Stimulated activated CD4-positive, alpha-beta T cell treated with anti-CD3 and anti-CD28 coated beads, Interleukin-4, amount 100 ng/mL, for 4 hours (primary cell): ENCODE measurements around the gene GPR75.

Source experiments
- DNase-seq, 2 experiments: peaks; one replicate each; pipeline ENCODE4 v3.0.0-alpha.2; 2020

The GPR75 gene

DNA sequence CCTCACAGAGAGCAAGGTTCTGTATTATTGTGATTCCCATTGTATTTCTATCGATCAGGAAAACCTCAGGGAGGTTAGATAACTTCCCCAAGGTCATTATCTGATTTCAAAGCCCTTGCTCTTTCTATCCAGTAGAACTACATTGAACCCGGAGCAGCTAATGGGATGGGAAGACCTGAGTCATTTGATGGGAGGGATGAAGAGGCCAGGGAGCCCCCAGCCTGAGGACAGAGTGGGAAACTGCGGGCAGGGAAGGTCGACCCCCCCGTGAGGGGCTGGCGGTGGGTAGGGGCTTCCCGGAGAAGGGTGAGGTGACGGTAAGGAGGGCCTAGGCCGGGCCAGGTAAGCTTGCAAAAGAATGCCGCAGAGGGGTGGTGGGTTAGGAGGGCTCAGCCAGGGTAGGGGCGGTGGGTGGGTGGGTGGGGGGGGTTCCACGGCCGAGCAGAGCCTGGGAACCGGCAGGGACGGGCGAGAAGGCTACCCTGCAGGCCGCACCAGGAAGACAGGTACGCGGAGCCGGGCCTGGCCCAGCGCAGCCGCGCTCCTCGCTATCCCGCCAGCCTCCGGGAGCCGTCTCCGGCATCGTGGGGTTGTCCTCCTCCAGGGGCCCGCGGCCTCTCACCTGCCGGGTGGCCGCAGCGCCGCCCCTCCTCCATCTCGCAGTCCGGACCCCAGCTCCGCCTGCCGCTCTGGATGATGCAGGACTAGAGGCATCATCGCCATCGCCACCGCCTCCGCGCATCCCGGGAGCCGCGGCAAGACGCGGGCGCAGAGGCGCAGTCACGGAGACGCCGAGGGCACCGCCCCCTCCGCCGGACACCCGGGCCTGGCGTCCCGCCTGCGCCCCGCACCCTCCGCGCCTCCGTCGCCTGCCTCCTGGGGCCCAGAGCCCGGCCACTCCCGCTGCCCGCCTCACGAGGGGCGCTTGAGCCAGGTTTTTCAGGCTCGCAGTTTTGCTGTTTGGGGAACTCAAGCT, at the start of gene GPR75:
Gene GPR75 (minus strand): TSS at position 762 of the 976 bp plus-strand sequence. CDS start 5,211 bp downstream, outside the sequence.
- no peak for DNase-seq

DNA sequence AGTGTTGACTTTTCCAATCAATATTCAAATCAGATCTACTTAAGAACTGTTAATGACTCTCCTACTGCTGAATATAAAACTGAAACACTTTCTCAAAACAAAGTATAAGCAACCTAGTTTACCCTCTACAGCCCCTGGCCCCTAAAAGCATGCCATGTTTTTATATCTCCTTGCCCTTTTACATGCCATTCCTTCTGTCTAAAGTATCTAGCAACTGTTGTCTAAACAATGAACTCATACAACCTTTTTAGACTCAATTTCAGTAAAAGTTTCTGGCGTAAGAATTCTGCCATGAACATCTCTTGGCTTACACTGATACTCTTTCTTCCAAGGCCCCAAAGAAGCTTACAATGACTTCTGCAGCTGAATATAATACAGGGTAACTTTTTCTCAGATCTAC, 47.8 kb upstream of the GPR75 start:
- DNase-seq: no peak

DNA sequence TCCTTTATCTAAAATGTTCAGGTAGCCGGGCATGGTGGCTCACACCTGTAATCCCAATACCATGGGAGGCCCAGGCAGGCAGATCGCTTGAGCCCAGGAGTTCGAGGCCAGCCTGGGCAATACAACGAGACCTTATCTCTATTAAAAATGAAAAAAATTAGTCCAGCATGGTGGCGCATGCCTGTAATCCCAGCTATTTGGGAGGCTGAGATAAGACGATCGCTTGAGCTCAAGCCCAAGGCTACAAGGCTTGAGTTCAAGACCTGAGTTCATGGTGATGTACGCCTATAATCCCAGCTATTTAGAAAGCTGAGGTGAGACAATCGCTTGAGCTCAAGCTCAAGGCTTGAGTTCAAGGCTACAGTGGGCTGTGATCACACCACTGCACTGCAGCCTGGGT, 45.6 kb upstream of the GPR75 start:
- no peak for DNase-seq

DNA sequence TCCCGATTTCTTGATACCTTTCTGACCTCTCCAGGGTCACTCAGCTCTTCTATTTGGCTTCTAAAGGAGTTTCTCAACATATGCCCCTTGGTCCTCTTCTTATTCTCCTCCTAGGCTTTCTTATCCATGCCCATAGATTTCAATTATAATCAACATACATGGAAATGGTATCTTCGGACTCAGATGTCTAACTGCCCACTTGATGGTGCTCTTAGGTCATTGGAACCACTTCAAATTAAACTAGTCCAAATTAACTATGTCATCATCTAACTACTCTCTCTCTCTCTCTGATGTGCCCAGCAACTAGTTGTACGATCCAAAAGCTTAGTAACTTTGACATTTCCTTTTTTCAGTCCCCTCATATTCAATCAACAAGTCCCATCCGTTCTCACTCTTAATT, 43.2 kb upstream of the GPR75 start:
- DNase-seq: no peak

DNA sequence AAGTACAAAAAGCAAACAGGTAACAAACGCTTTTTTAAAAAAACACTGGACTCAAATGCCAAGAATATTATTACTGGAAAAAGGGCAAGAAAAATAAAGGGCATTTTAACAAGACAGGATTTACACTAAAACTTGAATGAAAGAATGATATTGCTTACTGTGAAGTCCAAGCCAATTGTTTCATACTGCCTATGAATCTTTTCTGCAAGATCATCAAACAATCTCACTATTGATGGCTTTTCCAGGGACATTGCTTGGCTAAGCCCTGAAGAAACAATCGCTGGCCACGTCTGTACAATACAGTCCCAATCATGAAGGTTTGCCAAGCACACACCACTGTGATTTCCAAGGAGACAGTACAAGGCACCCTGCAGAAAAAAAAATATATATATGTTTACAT, 41.4 kb upstream of the GPR75 start:
- DNase-seq: no peak

DNA sequence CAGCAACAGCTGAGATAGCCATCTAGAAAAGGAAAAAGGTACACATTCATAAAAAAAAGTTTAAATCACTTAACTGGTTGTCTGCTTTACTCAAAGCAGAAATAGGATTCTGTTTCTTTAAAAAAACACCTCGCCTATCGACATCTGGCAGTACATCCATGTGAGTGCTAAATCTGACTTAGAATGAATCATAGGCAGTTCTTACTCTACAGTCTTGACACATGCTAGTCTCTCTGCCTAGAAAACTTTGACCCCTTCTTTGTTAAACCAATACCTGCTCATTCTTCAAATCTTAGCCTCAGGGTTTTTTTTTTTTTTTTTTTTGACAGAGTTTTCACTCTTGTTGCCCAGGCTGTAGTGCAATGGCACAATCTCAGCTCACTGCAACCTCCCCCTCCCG, 37.1 kb upstream of the GPR75 start:
- DNase-seq: no peak

DNA sequence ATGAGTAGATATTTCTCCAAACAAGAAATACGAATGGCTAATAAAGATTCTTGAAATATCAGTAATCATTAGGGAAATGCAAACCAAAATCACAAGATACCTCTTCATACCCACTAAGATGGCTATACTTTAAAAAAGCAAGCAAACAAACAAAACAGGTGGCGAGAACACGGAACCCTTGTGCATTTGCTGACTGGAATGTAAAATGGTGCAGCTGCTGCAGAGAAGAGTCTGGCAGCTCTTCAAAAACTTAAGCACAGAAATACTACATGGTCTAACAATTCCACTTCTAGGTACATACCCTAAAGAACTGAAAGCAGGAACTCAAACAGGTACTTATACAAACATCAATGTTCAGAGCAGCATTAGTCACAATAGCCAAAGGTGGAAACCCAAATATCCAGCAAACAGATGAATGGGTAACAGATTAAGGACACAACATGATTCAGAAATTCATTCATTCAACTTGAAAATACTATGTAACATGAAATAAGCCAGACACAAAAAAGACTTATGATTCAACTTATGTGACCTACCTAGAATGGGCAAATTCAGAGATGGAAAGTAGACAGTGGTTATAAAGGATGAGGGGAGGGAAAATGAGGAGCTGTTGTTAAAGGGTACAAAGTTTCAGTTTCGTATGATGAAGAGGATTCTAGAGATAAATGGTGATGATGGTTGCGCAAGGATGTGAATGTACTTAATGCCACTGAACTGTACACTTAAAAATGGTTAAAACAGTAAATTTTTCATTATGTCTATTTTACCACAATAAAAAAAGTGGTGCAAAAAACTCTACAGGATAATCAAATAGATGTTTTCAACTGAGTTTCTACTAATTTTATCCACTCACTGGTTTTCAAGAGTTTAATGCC, 26.9 kb upstream of the GPR75 start:
- DNase-seq: no peak

DNA sequence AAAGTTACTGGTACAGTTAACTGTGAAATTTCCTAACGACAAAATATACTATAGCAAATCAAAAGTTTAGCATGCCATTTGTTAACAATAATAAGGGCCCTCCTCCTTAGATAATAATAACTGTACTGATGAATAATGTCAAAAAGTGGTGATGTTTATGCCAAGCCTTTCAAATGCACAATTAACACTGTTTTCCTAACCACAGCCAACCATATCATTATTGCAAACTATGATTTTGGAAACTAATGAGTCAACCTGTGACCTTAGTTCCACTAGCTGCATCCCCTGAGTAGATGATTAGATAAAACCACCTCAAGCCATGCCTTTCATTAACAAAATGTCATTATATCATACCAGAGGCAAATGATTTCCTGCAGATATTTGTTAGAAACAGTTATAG, 25.1 kb upstream of the GPR75 start:
- DNase-seq: no peak

DNA sequence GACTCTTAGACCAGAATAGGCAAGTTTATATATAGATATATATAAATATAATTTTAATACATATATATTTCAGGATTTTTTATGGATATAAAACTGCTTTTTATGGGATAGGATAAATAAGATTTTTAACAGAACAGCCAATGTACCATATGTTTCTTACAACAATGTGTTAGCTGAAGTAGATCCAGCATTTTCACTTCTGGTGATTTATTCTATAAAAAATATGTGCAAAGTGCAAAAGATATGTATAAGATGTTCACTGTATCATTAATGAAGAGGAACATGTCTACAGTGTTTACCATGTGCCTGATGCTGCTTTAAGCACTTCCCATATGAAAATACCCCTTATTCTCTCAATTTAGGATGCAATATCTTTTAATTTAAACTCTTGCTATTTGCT, 22.2 kb upstream of the GPR75 start:
- no peak for DNase-seq

DNA sequence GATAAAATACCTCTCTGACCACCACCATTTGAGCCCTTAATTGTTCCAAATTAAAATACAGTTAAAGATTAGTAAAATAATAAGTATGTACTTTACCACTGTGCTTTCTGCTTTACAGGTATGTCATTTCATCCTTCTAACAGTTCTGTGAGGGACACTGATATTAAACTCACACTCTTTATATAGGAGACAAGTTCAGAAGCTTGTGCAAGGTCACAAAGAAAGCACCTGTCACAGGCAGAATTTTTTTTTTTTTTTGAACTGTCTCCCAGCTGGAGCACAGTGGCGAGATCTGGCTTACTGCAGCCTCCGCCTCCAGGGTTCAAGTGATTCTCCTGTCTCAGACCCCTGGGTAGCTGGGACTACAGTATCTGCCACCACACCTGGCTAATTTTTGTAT, 21.6 kb upstream of the GPR75 start:
- no peak for DNase-seq

DNA sequence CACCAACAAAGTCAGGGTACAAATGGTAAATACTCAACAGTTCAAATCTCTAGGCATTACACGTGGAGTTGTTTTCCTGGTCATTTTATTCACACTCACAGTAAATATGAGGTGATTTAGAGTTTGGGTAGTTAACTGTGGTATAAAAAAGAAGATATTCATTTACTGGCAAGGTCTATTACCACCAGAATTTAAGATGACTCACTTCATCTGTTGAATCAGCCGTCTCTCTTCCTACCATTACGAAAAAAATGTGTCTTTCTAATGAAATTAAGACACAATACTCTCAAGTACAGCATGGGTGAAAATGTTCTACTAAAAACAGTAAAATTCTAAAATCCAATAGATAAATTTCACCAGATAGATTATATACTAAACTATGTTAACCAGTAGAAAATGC, 21.0 kb upstream of the GPR75 start:
- DNase-seq: no peak

DNA sequence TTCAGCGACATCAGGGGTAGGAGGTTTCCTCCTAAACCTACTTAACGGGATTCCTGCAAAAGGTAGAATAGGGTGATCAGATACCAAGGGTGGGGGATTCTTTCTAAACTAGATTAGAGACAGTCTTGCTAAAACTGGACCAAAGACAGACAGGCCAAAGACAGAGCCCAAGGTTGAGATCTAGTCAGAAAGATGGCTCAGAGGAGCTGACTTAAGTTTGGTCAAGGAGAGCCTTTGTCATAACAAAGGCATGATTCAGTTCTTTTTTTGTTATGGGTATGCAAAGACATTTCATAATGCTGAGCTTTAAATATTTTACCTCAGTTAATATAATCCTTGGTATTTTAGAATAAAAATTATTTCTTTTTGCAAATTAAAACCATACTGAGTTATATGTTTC, 17.8 kb upstream of the GPR75 start:
- DNase-seq: no peak

DNA sequence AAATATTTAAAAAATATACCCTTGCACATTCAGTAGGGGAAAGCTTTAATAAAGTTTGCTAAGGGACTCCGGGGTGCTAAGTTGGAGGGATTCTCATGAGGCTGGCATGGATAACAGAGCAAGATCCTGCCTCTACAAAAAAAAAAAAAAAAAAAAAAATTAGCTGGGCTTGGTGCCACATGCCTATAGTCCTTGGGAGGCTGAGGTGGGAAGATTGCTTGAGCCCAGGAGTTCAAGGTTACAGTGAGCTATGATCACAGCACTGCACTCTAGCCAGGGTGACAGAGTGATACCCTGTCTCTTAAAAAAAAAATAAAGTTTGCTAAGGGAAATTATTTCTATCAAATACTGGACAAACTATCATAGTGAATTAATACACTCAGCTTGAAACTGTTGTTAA, 17.3 kb upstream of the GPR75 start:
- no peak for DNase-seq

DNA sequence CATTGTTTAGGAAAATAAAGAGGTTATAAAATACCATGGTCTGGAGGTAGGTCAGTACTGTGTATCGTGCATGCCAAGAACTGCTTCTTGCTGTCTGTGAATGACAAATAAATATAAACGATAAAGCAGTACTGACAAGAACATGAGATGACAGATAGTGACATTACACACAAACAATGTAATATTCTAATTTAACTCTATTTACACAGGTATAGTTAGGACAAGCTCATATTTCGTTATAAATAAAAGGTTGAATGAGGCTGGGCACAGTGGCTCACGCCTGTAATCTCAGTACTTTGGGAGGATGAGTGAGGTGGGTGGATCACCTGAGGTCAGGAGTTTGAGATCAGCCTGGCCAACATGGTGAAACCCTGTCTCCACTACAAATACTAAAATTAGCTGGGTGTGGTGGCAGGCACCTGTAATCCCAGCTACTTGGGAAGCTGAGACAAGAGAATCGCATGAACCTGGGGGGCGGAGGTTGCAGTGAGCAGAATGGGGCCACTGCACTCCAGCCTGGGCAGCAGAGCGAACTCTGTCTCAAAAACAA, 14.7 kb upstream of the GPR75 start:
- DNase-seq: no peak

DNA sequence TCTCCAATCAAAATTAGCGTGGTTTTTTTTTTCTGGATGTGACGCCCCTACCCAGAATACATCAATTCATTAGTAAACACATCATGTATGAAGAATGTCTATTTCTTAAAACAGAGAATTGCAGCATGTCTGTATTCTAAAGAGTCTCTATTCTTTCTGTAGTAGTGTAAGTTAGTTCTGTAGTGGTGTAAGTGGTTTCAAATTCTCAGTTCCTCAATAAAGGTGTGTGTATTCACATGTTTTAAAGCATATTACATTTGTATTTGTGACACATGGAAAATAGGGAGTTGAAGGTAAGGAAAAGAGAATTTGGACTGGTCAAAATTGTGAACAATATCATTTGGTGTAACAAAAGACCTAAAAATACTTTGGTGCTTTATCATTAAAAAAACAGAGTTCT, 8.0 kb upstream of the GPR75 start:
- no peak for DNase-seq

DNA sequence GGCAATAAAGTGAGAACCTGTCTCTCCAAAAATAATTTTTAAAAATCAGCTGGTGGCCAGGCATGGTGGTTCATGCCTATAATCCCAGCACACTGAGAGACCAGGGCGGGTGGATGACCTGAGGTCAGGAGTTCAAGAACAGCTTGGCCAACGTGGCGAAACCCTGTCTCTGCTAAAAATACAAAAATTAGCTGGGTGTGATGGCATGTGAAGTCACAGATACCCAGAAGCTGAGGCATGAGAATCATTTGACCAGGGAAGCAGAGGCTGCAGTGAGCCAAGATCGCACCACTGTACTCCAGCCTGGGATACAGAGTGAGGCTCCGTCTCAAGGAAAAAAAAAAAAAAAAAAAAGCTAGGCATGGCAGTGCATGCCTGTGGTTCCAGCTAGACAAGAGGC, 7.4 kb upstream of the GPR75 start:
- no peak for DNase-seq

DNA sequence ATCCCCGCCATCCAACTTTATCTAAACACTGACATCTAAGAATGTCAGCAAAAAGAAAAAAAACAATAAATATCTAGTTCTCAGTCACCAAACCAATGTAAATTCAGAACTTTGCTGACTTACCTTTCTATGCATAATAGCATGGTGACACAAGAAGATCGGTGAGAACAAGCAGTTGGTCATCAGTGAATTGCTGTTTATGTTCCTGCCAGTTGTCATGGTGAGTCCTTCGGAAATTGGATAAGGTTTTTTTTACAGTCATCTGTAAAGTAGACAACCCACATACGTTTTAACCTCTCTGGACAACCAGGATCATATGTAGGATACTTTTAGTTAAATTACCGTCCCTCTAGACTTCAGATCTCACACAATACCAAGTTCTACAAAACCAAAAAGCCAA, 6.2 kb upstream of the GPR75 start:
- DNase-seq: no peak

DNA sequence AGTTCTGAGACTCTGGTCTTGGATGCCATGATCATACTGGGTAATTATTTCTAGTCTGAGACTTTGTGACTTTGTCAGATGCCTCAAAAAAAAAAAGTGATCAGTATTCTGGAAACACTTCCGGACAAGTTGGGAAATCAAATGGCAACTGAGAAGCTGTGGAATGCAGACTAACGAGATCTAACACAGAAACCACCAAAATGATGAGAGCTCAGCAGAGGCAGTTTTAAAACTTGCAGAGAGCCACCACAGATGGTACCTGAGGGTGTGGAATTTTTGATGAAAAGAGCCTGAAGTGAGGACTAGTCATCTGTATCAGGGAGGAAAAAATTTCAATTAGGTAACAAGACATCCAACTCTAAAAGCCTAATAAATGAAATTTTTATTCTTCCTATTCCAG, 5.5 kb upstream of the GPR75 start:
- DNase-seq: no peak

DNA sequence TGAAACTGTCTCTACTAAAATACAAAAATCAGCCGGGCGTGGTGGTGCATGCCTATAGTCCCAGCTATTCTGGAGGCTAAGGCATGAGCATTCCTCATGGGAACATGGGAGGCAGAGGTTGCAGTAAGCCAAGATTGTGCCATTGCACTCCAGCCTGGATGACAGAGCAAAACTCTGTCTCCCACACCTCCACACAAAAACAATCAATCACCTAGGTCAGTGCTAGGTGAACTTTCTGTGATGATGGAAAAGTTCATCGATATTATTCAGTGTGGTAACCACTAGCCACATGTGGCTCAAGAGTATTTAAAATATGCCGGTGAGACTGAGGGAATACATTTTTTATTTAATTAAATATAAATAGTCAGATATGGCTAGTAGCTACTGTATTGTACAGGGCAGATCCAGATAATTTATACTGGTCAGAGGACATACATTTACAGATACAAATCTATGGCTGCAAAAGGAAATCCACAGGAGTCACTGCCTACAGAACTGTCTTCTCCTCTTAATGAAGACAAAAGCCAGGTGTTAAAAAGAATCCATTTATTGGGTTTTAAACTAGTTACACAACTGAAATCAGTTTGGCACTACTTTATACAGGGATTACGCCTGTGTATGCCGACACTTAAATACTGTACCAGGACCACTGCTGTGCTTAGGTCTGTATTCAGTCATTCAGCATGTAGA, 3.9 kb upstream of the GPR75 start:
- DNase-seq: no peak

DNA sequence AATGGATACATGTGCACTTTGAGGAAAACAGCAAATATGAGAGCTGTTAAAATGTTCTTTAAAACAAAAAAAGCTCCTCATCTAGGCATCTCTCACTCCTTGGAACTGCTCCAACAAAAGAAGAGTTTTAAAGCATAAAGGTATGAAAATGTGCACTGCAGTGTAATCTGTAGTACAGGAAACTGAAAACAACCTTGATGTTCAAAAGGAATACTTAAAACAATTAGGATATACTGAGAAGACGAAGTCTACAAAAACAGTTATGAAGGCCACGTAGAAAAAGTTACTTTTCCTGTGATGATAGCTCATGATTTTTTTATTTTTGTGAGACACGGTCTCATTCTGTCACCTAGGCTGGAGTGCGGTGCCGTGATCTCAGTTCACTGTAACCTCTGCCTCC, 2.1 kb upstream of the GPR75 start:
- DNase-seq: no peak

DNA sequence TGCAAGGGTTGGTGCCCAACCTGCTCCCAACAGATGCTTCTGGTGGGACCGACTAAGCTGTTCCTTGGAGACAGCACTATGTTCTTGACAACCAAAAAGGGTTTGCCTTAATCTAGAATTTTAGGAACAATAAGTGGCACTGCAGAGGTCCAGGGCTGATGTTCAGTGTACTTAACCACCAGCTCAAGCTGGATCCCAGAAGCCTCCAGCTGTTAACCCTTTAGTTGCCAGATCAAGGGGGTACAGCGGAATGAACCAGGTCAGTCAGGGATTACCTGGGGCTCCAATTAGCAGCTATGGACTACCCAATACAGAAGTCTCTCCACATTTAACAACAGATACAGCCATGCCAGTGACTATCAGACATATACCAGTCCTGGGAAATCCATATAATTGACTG, 3.5 kb downstream of the GPR75 start:
- DNase-seq: no peak

DNA sequence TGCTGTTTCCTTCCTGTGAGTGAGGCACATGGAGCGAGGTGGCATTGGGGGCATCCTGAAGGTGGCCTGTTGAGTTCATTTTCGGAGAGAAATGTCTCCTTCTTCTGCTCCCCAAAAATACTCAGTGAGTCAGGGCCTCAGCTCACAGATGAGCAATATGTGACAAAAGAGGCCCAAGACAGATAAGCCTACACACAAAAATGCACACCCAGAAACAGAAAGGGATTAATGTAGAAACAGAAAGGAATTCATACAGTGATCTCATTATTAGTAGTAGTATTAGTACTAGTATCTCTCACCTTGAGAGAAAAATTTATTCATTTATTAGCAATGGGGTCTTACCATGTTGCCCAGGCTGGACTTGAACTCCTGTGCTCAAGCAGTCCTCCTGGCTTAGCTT, 5.1 kb downstream of the GPR75 start:
- DNase-seq: no peak

DNA sequence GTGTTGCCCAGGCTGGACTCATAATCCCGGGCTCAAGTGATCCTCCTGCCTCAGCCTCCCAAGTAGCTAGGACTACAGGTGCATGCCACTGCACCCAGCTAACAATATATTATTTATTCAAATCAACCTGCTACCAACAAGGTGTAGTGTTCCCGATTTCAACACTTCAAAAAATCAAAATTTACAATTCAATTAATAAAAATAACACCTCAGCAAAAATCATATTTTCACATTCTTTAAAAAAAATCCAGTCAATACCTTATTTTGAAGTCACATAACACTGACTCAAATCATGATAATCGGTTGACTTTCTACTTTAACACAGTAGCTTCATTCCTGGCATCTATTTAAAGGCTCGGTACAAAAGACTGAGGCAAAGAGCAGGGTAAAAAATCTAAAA, 7.2 kb downstream of the GPR75 start:
- DNase-seq: no peak
